D721Med (cell line): ENCODE measurements around the gene ATP2B1.
A peak's percentile ranks its signal among the peaks of the same experiment; 100 is the strongest.

Experiments
- DNase-seq: peaks from one replicate; pipeline ENCODE4 v3.0.0; 2011; ENCODE audit warnings: low spot score; ENCODE audit not compliant: insufficient read length
- FAIRE-seq: peaks from 2 replicates; lab custom pipeline; 2011; peaks lifted over from hg19 to GRCh38; lab: Jason Lieb, UNC
- CTCF ChIP-seq: IDR thresholded peaks from 2 replicates; pipeline ENCODE4 v1.5.1; 2012; ENCODE audit warnings: mild to moderate bottlenecking, control low read depth; ENCODE audit not compliant: insufficient read depth; ENCODE audit errors: missing control alignments

ATP2B1 gene

GRCh38 chr12:89748791-89749190 is 40.2 kb upstream of the ATP2B1 start:
- FAIRE-seq = peak; percentile 16
- DNase-seq = no peak
- TF ChIP-seq CTCF = no peak

GRCh38 chr12:89745286-89745685 is 36.6 kb upstream of the ATP2B1 start:
- no peak for TF ChIP-seq CTCF
- DNase-seq (no peak), FAIRE-seq (no peak)

- DNase-seq (no peak), FAIRE-seq (no peak)
- TF ChIP-seq CTCF = no peak
These were observed 33.8 kb upstream of the ATP2B1 start for GRCh38 chr12:89742337-89743022.

GRCh38 chr12:89740943-89741342 is 32.3 kb upstream of the ATP2B1 start:
- DNase-seq (no peak), FAIRE-seq (no peak)
- TF ChIP-seq CTCF = no peak

- FAIRE-seq (no peak), DNase-seq (no peak)
- TF ChIP-seq CTCF = no peak
These were observed 28.4 kb upstream of the ATP2B1 start for GRCh38 chr12:89736995-89737394.

- FAIRE-seq = peak; percentile 25
- TF ChIP-seq CTCF = no peak
- no peak for DNase-seq
These were observed 25.1 kb upstream of the ATP2B1 start for GRCh38 chr12:89733579-89734201.

GRCh38 chr12:89732522-89732921 is 23.9 kb upstream of the ATP2B1 start:
- no peak for TF ChIP-seq CTCF
- FAIRE-seq (no peak), DNase-seq (no peak)
